Measurements from ENCODE around the gene CTSL. TPM values are rescaled to one million over a fixed set of nuclear protein-coding genes. Genes with fewer than 3 reads are reported as not detected.

Gene CTSL
- total RNA-seq, 1 experiment from 2014 or later: 17.0 TPM

DNA sequence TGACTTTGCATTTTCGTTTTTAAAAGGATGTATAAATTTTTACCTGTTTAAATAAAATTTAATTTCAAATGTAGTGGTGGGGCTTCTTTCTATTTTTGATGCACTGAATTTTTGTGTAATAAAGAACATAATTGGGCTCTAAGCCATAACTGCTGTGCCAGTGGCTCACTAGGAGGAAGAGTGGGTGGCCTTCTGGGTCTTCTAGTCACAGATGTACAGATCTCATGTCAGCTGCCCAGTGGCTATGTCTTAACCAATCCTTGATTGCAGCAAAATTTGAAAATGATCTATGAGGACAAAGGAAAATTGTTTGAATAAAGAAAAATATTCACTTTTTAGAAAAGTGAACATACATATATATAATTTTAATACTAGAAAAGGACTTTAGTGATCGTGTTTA is 5.4 kb downstream of the CTSL start:
- no peak for DNase-seq (ENCODE audit: low spot score)
- POLR2A ChIA-PET (ENCODE audit: low non-redundant PET): no interaction called here
- CTCF ChIA-PET: no interaction called here

DNA sequence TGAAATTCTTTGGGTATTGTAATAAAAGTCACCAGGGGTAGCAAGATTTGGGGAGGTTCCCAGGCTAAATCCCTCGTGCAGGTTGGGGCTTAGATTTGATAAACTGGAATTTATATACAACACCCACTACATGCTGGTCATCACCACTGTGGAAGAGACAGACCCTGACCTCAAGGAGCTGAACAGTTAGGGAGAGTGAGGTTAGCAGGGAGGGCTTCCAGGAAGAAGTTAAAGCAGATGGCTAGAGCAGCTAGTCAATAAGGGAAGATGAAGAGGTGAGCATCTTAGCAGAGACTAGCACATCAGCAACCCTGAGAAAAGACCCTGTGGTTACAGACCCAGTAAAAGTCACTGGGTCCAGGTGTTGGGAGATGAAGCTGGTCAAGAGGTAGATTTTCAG is 6.4 kb downstream of the CTSL start:
- CTCF ChIA-PET: no interaction called here
- BruUV-seq (replicated peaks): no TSS peak

More for the DNA sequence above, 5.4 kb downstream of the CTSL start:
- TF ChIP-seq, protein P1, sequence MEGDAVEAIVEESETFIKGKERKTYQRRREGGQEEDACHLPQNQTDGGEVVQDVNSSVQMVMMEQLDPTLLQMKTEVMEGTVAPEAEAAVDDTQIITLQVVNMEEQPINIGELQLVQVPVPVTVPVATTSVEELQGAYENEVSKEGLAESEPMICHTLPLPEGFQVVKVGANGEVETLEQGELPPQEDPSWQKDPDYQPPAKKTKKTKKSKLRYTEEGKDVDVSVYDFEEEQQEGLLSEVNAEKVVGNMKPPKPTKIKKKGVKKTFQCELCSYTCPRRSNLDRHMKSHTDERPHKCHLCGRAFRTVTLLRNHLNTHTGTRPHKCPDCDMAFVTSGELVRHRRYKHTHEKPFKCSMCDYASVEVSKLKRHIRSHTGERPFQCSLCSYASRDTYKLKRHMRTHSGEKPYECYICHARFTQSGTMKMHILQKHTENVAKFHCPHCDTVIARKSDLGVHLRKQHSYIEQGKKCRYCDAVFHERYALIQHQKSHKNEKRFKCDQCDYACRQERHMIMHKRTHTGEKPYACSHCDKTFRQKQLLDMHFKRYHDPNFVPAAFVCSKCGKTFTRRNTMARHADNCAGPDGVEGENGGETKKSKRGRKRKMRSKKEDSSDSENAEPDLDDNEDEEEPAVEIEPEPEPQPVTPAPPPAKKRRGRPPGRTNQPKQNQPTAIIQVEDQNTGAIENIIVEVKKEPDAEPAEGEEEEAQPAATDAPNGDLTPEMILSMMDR (conservative IDR thresholded peaks at IDR 0.05; ENCODE audit: low read depth, low read length): no peak
- TF ChIP-seq EZH2 (IDR thresholded peaks at IDR 0.05; ENCODE audit: borderline replicate concordance, low read depth, low read length, poor library complexity, severe bottlenecking): no peak
- H3K27me3 ChIP-seq (replicated peaks; ENCODE audit: insufficient read depth, low read depth, low read length, poor library complexity): no peaks in the 10 kb centered on the region
- no peak overlapping the region for H3K27ac ChIP-seq (ENCODE audit: low read depth, low read length, poor library complexity, severe bottlenecking)
- no peaks in the 10 kb centered on the region for H3K36me3 ChIP-seq (ENCODE audit: insufficient read depth, low read length, poor library complexity, severe bottlenecking)
- intact Hi-C loops (cut with micrococcal nuclease; ENCODE audit: unreplicated experiment): no loop called here
- no TSS peak for BruUV-seq (replicated peaks)
- H3K4me3 ChIP-seq (ENCODE audit: low read depth, low read length, poor library complexity, severe bottlenecking): no peak overlapping the region
- no peaks in the 10 kb centered on the region for H3K4me1 ChIP-seq (ENCODE audit: insufficient read depth, low read length, poor library complexity, severe bottlenecking)
- H3K9me3 ChIP-seq (ENCODE audit: low read depth, low read length, poor library complexity, severe bottlenecking): no peaks in the 10 kb centered on the region

DNA sequence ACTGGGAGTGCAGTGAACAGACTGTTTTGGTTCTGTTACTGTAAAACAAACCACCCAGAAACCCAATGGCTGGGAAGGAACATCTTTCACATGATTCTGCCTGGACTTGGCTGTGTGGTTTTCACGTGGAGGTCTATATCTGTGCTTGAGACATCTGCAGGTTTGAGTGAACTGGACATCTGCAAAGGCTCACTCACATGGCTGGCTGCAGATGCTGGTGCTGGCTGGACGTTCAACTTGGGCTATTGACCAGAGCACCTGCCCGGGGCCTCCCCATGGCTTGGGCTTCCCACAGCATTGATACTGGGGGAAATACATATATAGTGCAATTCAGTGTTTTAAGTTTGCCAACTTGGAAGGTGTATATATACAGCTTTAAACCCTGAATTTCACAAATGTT is 6.8 kb downstream of the CTSL start:
- Histone ChIP-seq H3K4me1 (ENCODE audit: insufficient read depth, low read length, poor library complexity, severe bottlenecking) (no peaks in the 10 kb centered on the region), H3K4me3 (ENCODE audit: low read depth, low read length, poor library complexity, severe bottlenecking) (no peak overlapping the region), H3K27me3 (replicated peaks; ENCODE audit: insufficient read depth, low read depth, low read length, poor library complexity) (no peaks in the 10 kb centered on the region), H3K36me3 (ENCODE audit: insufficient read depth, low read length, poor library complexity, severe bottlenecking) (no peaks in the 10 kb centered on the region), H3K9me3 (ENCODE audit: low read depth, low read length, poor library complexity, severe bottlenecking) (no peaks in the 10 kb centered on the region), H3K27ac (ENCODE audit: low read depth, low read length, poor library complexity, severe bottlenecking) (no peak overlapping the region)
- ChIA-PET CTCF (no interaction called here), POLR2A (ENCODE audit: low non-redundant PET) (no interaction called here)
- intact Hi-C loops (cut with micrococcal nuclease; ENCODE audit: unreplicated experiment): no loop called here
- TF ChIP-seq, protein P1 (conservative IDR thresholded peaks at IDR 0.05; ENCODE audit: low read depth, low read length): no peak
- TF ChIP-seq EZH2 (IDR thresholded peaks at IDR 0.05; ENCODE audit: borderline replicate concordance, low read depth, low read length, poor library complexity, severe bottlenecking): no peak
- no TSS peak for BruUV-seq (replicated peaks)
- no peak for DNase-seq (ENCODE audit: low spot score)

More for the DNA sequence above, 6.4 kb downstream of the CTSL start:
- Histone ChIP-seq H3K36me3 (ENCODE audit: insufficient read depth, low read length, poor library complexity, severe bottlenecking) (no peaks in the 10 kb centered on the region), H3K4me1 (ENCODE audit: insufficient read depth, low read length, poor library complexity, severe bottlenecking) (no peaks in the 10 kb centered on the region), H3K27me3 (replicated peaks; ENCODE audit: insufficient read depth, low read depth, low read length, poor library complexity) (no peaks in the 10 kb centered on the region), H3K4me3 (ENCODE audit: low read depth, low read length, poor library complexity, severe bottlenecking) (no peak overlapping the region), H3K27ac (ENCODE audit: low read depth, low read length, poor library complexity, severe bottlenecking) (no peak overlapping the region), H3K9me3 (ENCODE audit: low read depth, low read length, poor library complexity, severe bottlenecking) (no peaks in the 10 kb centered on the region)
- DNase-seq (ENCODE audit: low spot score): no peak
- TF ChIP-seq, protein P1 (conservative IDR thresholded peaks at IDR 0.05; ENCODE audit: low read depth, low read length): no peak
- no peak for TF ChIP-seq EZH2 (IDR thresholded peaks at IDR 0.05; ENCODE audit: borderline replicate concordance, low read depth, low read length, poor library complexity, severe bottlenecking)
- intact Hi-C loops (cut with micrococcal nuclease; ENCODE audit: unreplicated experiment): no loop called here
- POLR2A ChIA-PET (ENCODE audit: low non-redundant PET): no interaction called here

All from A673 (cell line).